Umbilical cord (tissue), 2 donors: ENCODE results near the gene FAM89B. TPM values are rescaled to one million over a fixed set of nuclear protein-coding genes. Genes with fewer than 3 reads are reported as not detected.

Experiments used
- DNase-seq: peaks from one replicate; pipeline ENCODE4 v3.0.0-alpha.2; 2015; ENCODE audit warnings: low spot score
- total RNA-seq: library from RNA; depleted of rRNA; stranded (reverse); fragments of >200 nt; gene quantifications from one replicate; pipeline ENCODE4 v1.2.3, GENCODE V29; 2014; ENCODE audit warnings: low replicate concordance; ENCODE audit not compliant: insufficient read depth

The FAM89B gene
- total RNA-seq, 1 donor from 2014 or later: 36.8 TPM

DNA sequence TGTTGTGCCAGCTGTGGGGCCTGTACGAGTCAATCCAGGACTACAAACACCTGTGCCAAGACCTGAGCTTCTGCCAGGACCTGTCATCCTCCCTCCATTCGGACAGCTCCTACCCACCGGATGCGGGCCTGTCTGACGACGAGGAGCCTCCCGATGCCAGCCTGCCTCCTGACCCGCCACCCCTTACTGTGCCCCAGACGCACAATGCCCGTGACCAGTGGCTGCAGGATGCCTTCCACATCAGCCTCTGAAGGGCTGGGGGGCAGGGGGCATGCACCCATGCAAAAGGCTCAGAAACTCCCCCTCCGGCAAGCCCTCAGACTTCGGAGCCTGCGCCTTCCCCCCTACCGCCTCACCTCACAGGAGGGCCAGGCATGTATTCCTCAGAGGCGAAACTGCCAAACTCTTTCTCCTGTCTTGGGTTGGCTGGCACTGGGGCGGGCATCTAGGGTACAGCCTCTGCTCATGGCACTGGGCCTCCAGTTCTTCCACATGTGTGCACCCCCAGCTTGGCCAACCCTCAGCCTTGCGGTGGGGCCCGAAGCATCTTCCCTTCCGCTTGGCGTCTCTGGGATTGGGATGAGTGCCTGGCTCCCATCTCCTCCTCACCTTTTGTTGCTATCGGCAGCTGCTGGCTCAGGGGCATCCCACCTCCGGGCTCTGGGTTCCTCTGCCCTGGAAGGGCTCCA is 1.2 kb downstream of the FAM89B start:
- no peak for DNase-seq

DNA sequence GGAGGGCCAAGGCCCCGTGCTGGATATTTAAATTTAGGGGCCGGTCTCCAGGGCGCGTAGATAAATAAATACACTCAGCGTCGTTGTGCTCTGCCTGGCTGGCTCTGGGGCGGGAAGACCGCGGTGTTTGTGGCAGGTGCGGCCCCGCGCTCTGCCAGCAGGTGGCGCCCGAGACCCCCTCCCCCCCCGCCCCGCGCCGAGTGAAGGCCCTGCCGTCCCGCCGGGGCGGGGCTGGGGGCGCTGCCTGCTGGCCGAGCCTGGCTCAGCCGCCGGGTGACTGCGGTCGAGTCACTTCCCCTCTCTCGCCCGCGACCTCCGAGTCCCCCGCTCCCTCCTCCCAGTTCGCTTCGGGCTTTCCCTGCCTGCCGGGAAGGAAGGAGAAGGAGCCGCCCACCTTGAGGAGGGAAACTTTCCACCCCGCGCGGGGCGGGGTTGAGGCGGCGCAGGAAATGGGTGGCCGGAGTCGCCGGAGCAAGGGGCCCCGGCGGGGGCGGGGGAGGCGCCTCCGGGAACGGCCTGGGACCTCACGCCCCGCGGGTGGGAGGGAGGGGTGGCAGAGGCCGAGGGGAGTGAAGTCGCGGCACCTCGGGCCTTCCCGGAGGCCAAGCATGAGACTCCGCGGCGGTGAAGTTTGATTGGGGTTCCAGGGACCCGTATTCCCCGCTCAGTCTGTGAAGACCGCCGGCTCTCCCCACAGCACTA is 1.9 kb downstream of the FAM89B start:
- DNase-seq: peak; percentile 97

DNA sequence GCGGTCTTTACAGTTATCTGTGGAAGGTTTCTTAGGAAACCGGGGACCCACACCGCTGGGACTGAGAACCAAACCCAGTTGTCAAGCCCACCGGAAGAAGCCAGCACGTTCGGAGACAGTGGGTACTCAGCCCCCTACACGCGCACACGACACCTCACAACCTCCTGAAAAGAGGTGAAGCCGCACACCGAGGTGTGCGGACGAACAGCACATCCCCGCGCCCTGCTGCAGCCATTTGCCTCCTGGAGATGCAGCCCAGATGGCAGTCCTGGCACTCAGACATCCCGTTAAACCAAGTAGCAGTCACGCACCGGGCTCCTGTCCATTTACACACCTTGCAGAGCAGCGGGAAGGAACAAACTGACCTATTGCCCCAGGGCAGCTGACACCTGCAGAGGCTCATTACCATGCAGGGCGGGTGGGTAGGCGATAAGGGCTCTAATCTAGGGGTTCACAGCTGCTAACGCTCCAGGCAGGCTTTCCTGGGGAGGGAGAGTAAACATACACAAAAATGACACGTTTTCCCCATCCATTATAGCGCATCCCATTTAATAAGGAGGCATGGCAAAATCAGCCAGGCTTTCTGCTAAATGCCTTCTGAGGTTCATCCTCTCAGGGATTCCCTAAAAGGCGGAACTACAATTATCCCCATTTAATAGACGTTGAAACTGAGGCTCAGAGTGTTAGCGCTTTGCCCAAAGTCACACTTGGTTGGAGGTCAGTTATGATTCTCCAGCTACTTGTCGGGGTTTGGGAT is 2.7 kb downstream of the FAM89B start:
- DNase-seq: no peak

DNA sequence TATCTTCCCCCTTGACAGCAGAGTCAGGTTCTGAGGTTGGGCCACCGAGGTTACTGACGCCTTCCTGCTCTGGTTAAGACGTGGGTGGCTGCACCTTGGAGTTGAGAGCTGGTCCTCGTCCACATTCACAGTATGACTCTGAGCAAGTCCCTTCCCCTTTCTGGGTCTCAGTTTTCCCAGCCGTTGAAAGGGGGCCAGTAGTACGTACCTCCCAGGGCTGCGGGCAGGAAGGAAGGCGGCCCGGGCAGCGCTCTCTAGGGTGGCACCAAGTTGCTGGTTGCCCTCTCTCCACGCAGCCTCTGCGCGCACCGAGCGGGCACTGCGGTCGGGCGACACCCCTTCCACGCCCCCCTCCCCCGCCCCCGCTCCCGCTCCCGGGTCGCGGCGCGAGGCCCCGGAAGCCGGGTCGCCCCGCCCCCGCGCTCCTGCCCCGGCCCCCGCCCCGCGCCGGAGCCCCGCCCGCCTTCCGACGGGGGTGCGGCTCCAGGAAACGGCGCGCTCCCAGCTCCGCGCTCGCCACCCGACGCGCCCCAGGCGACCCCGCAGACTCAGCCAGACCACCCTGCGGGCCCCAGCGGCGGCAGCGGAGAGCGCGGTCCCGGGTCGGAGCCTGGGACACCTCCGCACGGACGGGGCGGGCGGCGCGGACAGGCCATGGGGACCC is 3.4 kb downstream of the FAM89B start, which contains the start of gene EHBP1L1:
TSS of gene EHBP1L1 (plus strand) at position 486 of the 664 bp plus-strand sequence. CDS start 250 bp downstream, outside the sequence.
- peak; percentile 75 for DNase-seq

DNA sequence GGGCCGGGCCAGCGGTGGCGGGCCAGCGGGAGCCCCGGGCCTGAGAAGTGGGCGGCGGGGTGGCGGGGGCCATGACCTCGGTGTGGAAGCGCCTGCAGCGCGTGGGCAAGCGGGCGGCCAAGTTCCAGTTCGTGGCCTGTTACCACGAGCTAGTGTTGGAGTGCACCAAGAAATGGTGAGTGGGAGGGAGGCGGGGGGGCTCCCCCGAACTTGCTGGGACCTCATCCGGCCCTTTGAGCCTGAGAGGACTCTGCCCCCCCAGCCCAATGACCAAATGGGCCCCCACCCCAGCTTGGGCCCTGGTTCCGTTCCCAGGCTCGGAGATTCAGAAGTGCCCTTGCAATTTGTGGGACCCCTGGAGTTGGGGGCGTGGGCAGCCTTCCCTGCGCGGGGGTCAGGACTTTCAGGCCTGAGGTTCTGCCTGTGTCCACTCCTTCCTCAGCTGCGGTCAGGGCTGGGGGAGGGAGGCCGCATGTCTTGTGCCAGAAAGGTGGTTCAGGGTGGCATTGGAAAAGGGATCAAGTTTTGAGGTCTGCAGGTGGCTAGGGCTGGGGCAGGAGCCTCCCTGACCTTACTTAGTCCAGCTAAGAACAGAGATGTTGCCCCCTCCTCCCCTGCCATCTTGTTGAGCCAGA is 4.0 kb downstream of the FAM89B start:
- no peak for DNase-seq

DNA sequence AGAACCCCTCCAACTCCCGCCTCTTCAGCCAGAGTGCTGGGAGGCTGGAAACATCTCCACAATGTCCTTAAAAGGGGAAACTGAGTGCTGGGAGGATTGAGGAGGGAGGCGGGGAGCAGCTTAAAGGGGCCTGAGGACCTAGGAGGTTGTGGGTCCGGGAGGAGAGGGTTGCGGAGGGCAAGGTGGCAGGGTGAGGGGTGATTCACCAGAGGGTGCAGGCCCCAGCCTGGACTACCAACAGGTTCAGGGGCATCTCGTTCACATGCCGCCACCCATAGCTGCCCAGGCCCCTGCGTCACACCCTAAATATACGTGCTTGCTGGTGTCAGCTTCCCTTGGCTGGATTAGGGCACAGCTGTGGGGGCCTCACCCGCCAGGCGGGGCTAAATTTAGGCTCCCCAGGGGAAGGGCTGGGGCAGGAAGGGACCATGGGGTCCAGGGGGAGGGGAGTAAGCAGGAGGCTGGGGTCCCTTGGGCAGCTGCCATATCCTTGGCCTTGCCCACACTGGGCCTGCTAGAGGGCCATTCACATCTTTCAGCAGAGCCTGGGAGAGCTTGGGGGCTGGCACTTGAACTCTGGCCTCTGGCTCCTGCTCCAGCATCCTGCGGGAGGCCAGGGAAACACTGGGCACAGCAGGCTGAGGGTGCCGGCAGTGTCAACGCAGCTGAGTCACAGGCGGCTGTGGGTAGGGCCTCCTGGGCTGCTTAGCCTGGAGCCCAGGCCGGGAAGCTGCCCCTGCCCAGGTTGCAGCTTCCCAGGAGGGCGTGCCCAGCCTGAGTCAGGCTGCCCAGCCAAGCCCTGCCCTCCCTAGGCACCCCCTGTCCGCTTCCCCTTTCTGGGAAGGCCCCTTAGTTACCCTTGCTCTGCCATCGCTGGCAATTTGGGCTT is 4.8 kb downstream of the FAM89B start:
- DNase-seq: peak; percentile 64

DNA sequence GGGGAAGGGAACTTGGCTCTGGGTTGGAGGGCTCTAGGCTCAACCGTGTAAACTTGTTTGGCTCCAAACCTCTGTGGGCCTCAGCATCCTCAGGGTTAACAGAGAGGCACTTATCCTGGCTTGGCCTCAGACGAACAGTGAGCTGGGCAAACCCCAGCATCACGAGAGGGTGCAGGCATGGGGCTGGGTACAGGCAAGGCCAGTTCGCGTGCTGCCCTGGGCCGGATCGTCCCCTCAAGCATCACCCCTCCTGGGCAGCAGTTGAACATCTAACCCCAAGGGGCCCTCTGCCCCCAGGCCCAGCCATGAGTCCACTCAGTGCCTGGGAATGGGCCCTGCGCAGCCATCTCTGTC is 5.4 kb downstream of the FAM89B start:
- no peak for DNase-seq

DNA sequence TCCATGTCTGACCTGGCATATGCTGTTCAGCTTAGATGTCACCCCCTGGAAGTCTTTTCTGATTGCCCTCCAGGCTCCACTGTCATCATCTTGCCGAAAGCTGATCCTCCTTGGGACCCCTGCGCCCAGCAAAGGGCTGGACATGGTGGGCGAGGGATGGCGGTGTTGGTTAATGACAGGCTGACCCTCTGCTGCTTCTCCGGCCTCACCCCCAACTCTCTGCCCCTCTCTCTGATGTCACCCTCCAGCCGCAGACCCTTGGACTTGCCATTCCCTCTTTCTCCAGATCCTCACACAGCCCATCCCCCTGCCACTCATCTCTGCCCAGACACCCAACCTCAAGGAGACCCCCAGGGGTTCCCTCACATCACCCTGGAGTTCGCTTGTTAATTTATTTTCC is 5.8 kb downstream of the FAM89B start:
- no peak for DNase-seq

DNA sequence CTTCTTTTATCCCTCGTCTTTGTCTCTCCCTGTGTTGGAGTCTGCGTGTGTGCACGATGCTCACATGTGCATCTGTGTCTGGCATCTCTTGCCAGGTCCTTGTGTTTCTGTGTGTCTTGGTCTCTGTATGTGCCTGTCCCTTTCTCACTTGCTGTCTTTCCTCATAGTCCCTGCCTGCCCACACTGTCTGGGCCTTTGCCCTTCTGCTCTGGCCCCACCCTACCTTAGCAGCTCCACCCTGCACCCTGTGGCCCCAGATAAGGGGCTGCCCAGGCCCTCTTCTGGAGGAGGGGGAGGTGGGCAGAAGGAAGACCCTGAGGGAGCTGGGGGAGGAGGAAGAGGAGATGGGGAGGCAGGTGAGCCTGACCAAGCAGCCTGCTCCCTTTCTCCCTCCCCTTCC is 6.3 kb downstream of the FAM89B start:
- no peak for DNase-seq

DNA sequence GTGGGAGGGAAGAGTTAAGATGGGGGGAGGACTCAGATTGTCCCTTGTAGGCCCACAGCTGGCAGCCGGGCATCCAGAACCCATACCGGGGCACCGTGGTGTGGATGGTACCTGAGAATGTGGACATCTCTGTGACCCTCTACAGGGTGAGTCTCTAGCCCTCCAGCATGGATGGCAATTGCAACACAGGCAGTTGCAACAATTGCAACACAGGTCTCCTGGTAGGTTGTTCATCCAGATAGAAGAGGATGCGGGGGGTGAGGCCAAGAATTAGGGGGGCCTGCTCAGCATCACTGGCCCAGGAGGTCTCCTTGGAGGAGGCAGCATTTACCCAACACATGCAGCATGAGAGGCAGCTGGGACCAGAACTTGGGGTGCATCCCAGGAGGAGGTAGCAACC is 7.0 kb downstream of the FAM89B start:
- DNase-seq: no peak

DNA sequence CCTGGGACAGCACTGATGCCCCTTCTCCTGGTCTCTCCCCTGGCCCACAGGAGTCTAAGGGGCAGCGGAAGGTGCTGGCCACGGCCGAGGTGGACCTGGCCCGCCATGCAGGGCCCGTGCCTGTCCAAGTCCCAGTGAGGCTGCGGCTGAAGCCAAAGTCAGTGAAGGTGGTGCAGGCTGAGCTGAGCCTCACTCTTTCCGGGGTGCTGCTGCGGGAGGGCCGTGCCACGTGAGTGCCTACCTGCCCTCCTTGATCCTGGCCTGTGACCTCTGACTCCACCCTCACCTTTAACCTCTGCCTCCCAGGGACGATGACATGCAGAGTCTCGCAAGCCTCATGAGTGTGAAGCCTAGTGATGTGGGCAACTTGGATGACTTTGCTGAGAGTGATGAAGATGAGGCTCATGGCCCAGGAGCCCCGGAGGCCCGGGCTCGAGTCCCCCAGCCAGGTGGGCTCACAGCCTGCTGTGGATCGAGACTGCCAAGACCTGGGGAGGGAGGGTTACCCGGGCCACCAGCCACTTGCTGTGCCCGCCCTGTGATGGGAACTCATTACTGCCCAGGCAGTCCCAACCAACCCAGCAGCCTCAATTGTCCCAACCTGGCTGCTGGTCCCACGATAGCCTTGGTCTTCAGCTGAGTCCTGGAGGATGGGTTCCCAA is 7.8 kb downstream of the FAM89B start:
- DNase-seq: no peak

DNA sequence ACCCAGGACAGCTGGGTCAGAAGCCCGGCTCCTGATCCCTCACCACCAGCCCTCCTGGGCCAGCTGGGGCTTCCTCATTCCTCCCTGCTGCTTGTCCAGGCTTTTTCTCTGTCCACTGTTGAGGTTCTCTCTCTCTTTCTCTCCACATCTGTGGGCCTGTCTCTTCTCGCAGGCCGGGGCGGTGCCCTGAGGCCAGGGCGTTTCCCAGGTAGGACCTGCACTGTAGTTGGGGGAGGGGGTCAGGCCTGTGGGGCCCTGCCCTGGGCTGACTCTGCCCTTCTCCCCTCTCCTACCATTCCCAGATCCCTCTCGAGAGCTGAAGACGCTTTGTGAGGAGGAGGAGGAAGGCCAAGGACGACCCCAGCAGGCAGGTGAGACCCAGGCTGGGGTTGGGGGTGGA is 8.4 kb downstream of the FAM89B start:
- no peak for DNase-seq

DNA sequence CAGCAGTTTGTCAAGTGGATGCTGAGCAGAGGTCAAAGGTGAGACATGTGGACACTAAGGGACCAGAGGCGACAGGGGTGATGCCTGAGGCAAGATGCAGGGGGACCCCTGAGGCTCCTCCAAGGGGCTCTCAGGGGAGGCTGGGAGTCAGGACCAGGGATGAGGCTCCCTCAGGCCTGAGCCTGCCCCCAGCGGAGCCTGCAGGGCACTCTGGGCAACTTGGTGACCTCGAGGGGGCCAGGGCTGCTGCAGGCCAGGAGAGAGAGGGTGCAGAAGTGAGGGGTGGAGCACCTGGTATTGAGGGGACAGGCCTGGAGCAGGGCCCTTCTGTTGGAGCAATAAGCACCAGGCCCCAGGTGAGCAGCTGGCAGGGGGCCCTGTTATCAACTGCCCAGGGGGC is 9.6 kb downstream of the FAM89B start:
- DNase-seq: no peak

DNA sequence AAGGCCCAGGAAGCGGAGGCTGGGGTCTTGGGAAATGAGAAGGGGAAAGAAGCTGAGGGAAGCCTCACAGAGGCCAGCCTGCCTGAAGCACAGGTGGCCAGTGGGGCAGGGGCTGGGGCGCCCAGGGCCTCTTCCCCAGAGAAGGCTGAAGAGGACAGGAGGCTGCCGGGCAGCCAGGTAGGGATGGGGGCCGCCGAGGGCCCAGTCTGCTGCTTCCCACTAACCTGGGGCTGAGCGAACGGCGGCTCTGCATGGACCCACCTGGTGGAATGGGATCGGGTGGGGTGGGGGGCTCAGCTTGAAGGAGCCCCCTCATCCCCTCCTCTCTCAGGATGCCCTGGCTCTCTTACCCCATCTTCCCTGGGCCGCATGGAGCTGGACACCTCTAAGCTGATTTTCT is 11.3 kb downstream of the FAM89B start:
- no peak for DNase-seq

DNA sequence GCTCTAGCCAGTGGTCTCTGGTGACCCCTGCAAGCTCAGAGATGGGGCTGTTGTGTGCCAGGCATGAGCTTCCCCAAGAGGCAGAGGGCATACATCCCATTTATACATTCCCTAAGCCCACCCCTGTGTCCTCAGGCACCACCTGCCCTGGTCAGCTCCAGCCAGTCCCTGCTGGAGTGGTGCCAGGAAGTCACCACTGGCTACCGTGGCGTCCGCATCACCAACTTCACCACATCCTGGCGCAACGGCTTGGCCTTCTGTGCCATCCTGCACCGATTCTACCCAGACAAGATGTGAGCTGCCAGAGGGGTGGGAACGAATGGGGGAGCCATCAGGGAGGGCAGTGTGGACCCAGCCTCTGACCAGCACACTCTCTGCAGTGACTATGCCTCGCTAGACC is 11.8 kb downstream of the FAM89B start:
- no peak for DNase-seq

DNA sequence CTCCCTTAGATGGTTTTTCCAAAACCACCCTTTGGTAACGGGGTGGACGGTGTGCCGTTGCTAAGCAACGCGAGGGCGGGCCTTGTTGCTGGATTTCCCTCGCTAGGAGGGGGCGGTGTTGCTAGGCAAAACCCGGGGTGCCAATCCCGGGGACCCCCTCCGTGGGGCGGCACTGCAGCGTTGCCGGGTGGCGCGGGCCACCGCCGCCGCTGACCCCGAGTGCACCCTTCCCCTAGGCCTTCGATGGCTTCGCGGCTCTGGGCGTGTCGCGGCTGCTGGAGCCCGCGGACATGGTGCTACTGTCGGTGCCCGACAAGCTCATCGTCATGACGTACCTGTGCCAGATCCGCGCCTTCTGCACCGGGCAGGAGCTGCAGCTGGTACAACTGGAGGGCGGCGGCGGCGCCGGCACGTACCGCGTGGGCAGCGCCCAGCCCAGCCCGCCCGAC is 12.4 kb downstream of the FAM89B start:
- no peak for DNase-seq

DNA sequence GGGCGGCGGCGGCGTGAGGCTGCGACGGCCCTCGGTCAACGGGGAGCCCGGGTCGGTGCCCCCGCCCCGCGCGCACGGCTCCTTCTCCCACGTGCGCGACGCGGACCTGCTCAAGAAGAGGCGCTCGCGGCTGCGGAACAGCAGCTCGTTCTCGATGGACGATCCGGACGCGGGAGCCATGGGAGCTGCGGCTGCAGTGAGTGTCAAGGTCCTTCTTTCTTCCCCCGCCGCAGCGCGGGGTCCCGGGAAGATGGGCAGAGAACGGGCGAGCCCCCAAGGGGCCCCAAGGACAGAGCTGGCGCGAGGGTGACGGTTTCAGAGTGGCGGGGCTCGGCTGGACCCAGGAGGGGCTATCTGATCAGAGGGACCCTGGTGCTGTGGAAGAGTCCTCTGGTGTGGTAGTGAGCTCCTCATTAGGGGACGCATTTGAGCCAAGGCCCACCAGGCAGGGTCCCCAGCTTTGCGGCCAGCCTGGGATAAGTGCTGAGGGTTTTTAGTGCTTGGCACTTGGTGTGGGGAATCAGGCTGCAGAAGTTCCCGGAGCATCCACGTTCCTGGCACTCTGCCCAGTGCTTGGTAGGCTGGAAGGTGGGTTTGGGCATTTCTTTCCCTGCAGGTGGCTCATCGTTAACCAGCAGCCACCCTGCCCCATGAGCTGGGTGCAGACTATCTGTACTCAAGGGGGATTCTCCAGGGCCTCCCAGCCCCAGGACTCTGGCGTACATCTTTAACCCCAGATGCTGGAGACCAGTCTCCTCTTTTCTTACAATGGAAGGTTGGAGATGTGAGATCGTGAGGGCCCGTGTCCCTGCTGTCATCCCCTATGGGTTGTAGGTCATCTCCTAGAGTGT is 13.3 kb downstream of the FAM89B start:
- no peak for DNase-seq

DNA sequence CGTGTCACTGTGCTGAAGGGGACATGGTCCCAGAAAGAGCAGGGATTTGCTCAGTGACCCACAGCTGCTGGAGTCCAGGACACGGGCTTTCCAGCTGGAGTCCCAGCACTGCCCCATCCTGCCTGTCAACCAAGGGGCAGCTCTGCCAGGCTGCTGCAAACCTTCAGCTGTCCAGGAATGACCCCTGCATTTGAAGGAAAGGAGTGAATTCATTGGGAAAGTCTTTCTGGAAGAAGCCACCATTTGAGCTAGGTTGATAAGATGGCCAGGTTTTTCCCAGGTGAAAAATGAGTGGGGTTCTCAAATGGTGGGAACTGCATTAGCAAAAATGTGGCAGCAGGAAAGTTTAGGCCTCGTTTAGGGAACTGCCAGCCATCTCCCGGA is 13.9 kb downstream of the FAM89B start:
- DNase-seq: no peak

DNA sequence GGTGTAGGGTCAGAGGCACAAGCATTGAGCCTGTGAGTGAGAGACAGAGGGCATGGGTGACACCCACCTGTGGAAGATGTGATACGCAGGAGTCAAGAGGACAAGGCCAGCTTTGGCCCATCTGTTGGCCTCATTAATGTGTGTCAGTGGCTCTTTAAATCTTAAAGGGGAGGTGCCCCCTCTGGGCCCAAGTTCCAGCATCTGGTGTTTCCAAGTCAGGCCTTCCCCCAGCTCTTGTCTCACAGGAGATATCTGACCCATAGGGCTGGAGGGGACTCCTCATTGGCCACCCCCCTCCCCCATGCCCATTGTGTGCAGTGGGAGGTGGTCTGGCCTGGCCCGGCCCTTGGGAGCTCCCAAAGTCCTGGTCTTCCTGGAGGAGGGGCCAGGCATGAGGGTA is 14.3 kb downstream of the FAM89B start:
- DNase-seq: peak; percentile 91
